ENCODE data around the gene RHBDD3.

RHBDD3 gene

DNA sequence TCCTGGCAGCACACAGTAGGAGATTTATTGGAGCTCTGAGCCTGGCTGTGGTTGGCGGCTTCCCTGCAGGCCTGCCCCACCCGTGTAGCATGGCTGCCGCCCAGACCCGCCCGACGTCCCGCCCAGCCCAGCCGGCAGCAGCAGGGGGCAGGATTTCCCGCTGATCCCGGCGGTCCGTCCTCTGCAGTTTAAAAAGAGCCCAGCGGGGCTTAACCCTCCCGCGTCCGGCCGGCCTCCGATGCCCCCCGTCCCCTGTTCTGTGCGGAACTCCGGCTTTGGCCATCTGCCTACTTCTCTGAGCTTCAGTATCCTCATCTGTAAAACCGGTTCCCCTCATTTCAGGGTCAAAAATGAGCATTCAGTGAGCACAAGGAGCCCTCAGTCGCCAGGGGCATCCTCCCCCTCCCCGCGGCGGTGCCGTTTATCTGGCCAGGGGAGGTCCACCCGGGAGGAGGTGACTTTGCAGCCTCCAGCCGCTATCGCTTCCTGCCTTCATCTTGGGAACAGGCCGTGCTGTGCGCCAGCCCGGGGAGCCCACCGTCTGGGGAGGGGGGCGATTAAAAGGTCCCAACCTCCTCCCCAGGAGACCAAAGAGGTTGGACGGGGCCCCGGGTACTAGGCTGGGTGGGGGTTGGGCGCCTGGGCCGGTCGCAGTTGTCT is 38.5 kb upstream of the RHBDD3 start, which contains the start of gene GAS2L1:
Gene GAS2L1, plus strand, starts transcription at position 476 of the 660 bp plus-strand sequence. CDS start 1,456 bp downstream, outside the sequence.
- DNase-seq, result no peak

DNA sequence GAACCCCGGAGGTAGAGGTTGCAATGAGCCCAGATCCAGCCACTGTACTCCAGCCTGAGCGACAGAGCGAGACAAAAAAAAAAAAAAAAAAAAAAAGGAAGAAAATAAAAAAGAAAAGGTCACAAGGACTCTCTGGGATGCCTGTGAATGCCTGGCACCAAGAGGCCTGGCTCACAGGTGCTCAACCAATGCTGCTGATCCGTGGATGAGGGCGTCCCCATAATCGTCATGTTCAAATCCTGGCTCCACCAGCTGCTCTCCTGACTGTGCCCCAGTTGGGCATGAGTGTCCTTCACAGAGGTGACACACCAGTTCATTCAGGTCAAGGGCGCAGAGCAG is 38.0 kb upstream of the RHBDD3 start:
- no peak for DNase-seq

DNA sequence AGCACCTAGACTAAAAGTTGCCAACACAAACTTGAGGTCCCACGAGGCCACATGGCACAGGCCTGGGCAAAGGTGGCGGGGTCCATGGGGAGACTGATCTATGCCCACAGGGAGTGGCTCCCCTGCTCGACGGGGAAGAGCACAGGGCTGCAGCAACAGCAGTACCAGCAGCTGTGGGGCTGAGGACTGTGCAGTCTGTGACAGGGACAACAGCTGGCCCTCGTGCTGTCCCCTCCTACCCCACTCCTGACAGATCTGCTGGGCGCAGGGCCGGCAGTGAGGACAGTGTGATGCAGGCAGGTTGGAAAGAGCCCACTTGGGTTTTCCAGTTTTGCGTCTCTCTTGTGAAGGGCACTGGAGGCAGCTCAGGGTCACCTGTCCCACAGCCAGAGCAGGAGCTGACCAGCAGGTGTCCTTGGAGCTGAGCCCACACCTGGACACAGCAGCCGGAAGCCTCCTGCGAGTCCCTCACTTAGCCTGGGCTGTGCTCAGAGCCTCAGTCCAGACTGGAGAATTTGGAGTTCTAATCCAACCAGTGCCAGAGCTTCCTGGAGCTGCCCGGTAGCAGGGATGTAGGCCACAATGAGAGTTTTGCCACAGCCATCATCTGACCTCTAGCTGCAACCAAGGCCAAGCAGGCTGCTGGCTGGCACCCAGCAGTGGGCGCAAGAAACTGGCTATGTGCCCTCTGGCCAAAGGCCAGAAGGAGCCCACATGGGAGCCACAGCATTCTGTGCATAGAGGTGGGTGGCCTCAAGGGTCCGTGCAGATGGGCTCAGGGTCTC is 35.1 kb upstream of the RHBDD3 start:
- no peak for DNase-seq

DNA sequence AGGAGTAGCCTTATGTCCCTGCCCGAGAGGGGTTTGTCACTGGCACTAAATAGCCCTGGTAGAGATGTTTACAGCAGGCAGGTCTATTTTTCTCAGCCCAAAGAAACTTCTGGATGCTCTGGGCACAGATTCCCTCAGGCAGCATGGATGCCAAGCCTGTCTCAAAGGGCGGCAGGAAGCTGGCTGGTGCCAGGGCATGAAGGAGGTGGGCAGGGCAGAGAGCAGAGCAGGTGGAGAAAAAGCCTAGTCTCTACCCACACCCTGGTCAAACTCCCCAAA is 34.6 kb upstream of the RHBDD3 start:
- no peak for DNase-seq

DNA sequence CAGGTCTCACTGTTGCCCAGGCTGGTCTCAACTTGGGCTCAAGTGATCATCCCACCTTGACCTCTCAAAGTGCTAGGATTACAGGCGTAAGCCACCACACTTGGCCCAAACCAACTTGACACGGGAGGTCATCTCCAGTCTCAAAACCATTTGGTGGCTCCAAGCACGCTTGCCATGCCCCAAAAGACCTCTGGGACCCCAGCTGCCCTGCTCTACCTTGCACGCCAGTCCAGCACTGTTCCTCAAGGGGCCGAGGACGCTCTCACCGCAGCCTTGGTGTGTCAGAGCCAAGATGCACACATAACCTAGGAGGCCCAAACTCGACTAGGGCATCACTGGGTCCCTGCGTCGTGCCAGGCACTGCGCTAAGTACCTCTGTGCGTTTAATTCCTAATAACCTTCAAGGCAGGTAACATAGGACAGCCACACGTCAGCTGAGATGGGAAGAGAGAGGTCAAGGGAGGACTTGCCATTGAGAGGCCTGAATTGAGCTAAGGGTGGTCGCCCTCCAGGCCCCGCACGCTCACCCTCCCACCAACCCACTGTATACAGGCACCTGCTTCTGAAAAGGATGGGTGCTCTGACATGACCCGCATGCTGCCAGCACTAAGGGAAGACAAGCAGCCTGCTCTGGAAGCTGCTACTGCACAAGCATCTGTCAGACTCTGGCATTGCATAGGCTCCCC is 34.1 kb upstream of the RHBDD3 start:
- DNase-seq, result no peak

DNA sequence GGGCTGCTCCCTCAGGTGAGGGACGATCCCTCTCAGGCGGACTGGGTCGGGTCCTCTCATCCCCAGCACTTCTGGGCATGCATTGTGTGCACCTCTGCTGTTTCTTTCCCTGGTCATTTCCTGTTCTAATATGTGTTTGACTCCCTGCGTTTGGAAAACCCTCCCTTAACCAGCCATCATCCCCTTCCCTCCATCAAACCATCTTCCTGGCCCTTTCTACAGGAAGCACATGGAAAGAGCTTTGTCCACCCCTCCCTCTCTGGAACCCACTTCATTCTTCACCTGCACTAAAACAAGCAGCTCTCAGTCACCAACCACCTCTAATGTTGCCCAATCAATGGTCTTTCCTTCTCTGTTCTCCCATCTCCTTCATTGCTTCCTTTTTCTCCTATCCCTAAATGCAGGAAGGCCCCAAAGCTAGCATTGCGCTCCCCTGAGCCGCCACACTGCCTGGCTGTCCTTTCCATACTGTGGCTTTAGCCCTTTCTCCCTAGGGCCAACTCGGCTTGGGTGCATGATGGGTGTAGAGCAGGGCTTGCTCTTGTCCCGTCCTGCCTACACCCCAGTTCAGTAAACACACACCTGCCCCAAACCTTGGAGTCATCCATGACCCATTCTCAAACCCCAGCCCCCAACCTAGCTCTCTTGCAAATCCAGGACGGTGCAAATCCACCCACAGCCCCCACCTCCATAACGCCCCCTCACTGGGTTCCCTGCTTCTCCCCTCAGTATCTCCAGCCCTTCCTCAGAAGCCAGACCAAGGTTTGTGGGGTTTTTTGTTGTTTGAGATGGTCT is 33.2 kb upstream of the RHBDD3 start:
- no peak for DNase-seq

DNA sequence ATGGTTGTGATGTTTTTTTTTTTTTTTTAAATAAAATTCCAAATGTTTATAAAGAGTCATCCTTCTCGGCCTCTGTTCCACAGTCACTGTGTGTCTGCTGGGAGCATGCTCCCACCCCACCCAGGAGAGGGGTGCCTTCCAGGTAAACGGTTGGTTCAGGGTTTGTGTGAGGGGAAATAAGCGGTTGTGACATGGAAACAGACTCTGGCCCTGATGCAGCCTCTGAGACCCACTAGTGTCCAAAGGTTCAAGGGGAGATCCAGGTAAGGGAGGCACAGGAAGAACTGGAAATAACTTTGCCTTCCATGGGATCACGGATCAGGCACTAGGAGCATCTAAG is 32.7 kb upstream of the RHBDD3 start:
- DNase-seq, result no peak

DNA sequence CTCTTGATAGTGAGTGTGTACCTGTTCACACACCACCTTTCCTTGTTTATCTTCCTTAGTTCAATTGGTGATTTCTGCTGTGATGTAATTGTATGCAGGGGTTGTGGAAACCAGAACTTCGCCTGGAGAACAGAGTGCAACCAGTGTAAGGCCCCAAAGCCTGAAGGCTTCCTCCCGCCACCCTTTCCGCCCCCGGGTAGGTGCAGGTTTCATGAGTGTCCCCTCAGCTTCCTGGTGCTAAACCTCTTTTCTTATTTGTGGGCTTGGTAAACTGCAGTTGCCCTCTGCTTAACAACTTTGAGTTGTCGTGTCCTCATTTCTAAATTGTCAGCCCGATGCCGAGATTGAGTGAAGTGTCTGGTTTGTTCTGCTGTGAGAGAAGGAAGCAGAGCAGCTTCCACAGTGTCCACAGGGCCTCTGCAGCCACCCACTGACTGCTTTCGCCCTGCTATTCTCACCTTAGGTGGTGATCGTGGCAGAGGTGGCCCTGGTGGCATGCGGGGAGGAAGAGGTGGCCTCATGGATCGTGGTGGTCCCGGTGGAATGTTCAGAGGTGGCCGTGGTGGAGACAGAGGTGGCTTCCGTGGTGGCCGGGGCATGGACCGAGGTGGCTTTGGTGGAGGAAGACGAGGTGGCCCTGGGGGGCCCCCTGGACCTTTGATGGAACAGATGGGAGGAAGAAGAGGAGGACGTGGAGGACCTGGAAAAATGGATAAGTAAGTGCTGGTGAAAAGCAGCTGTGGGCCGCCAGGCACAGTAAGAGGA is 31.5 kb upstream of the RHBDD3 start:
- no peak for DNase-seq

DNA sequence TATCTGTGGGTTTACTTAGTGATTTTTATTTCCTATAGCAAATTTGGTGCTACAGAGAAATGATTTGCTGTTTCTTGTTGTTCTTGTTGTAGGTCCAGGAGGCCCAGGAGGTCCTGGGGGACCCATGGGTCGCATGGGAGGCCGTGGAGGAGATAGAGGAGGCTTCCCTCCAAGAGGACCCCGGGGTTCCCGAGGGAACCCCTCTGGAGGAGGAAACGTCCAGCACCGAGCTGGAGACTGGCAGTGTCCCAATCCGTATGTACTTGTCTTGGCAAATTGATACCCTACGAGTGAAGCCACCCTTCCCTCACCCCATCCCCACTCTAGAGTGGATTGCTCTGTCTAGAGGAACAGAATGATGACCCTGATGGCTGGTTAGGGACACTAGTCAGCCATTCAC is 30.9 kb upstream of the RHBDD3 start:
- no peak for DNase-seq

DNA sequence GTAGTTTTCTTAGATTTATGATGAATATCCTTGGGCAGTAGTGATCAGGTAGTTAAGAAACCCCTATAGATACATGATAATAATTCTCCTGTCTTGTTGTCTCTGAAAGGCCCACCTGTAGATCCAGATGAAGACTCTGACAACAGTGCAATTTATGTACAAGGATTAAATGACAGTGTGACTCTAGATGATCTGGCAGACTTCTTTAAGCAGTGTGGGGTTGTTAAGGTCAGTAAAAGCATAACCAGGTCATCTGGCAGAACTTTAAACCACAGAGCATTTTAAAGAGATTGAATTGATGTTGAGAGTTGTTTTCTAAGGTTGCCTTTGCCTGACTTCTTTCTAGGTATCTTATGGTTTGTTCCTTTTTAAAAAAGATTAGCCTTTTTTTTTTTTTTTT is 24.6 kb upstream of the RHBDD3 start:
- no peak for DNase-seq

DNA sequence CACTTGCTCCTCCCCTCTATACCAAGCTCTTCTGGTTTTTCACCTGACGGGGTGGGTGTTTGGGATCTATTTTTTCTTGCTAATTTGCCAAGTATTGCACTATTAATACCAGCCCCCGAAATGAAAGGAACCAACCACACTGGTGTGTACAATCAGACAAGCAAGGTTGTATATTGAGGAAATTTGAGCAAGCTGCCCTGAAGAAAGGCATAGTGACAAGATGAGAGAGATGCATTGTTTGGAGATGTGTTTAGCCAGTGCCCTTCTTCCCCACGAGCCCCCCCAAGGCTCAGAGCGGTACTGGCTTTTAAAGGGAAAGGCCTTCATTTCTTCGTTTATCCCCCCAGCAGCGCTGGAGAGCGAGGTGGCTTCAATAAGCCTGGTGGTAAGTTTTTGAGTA is 23.4 kb upstream of the RHBDD3 start:
- no peak for DNase-seq

DNA sequence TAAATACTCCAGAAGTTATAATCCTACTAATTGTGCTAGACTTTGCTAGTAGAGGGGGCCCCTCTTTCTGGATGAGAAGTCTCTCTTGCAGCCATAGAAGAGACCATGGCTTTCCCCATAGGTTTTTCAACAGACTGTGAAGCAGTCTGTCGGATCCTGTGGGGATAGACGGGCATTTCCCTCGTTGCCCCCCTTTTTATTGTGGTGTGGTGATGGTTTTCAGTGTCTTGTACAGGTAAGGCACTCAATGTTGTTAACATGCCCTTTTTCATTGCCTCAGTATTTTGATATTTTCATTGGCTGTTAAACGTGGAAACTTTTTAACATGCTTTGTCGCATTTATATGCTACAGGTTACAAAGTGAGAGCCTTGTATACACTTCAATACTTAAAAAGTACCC is 22.3 kb upstream of the RHBDD3 start:
- DNase-seq, result no peak

DNA sequence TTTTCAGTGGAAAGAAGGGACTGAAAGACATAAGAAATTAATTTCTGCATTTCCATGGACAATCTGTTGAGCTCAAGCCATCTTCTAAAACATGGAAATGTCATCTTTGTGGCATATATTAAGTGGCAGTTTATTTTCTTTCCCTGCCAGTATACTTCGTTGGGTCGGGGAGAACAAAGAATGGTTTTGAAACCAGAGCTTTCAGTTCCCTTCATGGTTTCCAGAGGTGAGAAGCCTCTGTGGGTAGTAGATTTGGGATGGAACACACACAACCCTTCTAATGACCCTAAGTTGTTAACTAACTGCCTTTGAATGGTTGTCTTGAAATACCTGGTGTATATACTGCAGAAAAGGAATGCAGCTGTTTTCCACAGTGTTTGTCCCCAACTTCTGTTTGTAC is 21.1 kb upstream of the RHBDD3 start:
- no peak for DNase-seq

DNA sequence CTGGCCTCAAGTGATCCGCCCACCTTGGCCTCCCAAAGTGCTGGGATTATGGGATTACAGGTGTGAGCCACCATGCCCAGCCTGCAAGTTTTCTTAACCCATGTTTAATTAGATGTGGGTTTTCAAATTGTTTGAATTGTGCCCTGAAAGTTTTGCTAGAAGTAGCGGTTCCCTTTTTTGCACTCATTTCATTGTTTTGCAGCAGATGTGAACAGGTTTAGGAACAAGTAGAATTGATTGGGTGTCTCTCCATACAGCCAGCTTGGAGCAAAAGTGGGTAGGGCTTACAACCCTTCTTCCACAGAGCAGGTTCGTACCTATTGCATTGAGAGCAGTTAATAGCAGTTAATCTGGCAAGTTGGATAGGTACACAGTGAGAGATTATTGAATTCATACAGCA is 16.4 kb upstream of the RHBDD3 start:
- DNase-seq, result no peak

DNA sequence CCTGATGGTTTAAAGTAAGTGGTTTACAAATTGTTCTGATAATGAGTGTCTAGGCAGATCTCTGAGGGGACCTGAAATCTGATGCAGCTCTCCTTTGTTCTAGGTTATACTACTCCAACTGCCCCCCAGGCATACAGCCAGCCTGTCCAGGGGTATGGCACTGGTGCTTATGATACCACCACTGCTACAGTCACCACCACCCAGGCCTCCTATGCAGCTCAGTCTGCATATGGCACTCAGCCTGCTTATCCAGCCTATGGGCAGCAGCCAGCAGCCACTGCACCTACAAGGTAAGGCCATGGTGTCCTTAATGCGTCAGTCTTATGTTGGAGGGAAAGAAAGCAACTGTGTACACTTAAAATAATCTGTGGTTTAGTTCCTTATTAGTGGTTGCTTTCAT is 10.1 kb upstream of the RHBDD3 start:
- DNase-seq, result no peak

DNA sequence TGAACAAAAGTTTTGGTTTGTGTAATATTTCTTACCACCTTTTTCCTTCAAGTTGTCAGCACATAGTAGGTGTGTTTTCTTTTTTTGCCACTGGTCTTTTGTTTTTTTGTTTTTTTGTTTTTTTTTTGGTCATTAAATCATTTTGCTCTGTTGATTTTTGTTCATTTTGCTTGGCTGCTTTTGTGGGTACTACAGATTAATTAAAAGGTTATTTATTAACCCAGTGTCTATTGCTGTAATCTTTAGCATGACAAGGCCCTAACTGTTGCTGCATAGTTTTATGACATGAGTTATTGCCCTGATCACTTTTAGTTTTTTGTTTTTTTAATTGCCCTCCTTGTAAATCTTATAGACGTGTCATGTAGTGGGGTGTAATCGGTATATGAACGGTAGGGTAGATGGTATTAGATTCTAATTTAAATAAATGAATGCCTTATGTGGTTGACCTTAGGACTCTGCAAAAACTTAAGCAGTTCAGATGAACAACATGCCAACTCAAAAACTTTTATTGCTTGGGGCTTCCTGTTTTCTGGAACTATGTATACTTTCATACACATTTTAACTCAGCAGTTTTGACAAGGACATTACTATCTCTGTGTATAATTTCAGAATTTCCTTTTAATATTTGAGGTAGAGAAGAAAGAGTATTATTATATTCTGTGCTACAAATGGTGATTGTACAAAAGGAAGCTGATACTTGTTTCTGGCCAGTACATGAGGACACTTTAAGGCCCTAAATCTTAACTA is 8.2 kb upstream of the RHBDD3 start:
- DNase-seq, result no peak

DNA sequence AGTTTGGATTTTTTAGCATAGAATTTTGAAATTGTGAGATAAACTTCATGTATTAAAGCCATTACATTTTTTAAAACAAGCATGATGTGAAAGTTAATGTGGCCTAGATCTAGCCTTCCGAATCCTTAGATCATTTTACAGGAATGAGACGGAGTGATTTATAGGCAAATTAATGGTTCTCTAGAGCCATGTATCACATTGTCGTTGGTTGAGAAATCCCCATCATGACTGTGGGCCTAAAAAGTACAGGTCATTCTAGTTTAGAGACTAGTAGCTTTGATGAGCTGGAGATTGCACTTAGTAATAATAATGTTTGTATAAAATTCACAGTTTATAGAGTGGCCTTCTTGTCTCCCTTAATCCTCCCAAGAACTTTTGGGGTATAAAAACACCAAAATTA is 7.4 kb upstream of the RHBDD3 start:
- no peak for DNase-seq

DNA sequence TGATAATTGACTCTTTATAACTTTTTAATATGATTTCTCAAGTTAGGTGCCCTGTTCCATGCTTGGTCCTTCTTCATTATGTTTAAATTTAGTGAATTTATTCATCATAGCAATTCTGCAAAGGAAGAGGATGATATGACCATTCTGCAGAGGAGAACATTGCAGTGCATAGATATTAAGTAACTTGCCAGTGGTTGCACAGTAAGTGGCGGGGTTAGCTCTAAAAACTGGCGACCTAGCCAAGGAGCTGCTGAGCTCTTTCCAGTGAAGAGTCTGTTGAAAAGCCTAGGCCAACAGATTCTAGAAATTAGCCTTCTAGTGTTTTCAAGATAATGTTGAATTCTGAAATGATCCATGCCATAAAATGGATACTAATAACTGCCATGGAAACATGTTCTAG is 4.8 kb upstream of the RHBDD3 start:
- no peak for DNase-seq

DNA sequence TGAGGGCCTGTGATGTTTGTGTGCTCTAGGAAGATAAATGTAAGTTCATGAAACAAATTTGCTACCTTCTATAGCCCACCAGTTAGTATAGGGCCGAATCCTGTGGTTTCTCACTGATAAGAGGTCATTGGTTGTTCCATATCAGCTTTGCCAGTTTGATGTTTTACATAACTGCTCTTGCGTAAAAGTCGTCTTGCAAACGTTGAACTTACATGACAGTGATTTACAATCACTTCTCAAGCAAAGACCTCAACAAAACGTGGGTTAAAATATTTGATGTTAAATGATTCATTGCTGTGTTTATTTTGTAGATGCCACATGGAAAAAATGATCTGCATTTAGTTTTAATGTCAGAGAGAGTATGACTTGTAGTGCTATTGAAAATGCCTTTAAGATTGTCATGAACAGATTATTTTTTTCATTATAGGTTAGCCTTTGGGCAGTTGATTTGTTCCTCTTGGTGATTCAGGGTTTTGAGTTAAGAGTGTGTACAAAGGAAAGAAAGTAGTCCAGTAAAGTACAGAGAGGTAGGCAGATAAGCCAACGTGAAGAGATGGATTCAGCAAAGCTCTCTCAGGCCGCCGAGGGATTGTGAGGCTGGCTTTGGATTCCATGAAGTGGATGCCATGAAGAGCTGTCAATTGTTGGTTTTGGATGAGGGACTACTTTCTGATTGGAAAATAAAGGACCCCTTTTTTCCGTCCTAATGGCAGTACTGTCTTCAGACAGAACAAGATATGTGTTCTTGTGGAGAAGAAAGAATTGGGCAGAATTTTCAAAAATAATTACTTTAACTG is 2.9 kb upstream of the RHBDD3 start:
- no peak for DNase-seq

DNA sequence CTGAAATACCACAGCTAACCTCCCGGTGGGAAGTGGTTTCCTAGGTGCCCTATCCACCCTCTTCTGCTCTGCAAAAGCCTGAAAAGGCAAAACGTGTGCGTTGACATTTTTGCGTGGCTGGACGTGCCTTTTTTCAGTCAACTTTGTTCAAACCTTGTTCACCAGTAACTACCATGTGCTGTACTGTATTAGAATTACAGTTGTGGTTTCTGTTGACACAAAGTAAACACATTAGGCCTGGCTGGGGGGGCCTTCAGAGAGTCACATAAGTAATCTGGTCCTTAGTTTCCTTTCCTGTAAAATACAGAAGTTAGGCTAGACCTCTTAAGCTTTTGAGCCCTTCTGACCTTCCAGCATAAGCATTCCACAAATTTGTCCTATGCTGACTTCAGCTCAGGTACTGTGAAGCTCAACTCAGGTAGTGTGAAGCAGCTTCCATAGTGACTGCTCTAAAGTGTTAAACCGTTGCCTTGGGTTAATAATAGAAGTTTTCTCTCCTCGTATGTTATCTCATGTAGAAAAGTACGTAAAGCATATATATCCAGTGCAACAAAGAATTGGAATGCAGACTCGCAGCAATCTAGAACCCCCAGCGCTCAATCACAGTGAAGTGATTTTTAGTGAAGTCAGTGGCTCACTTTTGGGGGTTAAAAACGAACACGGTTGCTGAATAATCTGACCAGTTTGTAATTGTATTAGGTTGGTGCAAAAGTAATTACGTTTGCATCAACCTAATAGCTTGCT is 2.1 kb upstream of the RHBDD3 start:
- no peak for DNase-seq

DNA sequence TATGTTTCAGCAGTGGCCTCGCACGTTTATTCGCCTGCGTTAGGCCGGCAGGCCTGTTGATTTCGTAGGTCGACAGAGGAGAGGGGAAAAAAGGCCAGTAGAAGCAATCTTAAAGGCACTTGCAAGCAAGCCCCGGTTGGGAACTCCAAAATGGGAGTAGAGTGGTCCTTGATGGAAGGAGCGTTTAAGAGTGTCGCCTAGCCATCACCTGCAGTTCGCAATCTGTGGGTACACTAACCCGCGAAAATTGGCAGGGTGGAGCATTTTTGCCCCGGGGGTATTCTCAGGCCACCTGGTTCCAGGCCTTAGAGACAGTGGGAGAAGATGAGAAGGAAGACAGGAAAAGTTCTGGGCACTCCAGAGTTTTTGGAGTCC is 1.4 kb upstream of the RHBDD3 start:
- DNase-seq, result no peak
